ENCODE results near the gene MOCOS.

DNA sequence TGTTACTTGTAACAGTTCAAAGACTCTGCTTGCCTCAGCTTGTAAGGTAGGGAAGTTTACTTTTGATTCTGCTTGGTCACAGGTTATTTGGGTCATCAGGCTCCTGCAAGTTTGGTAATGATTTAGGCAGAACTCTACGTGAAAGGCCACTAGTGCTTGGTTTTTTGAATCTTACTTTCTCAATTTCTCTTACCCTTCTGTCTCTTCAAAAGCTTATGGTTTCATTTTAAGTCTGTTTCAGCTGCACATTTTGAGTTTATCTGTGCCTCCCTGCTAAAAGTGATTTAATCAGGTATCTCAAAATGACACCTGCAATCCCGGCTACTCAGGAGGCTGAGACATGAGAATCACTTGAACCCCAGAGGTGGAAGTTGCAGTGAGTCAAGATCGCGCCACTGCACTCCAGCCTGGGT lies 26.3 kb upstream of the MOCOS start:
- no peak for TF ChIP-seq CTCF (IDR thresholded peaks at IDR 0.05 in 8 of 11, conservative IDR thresholded peaks at IDR 0.05 in 3 of 11)
- no peak for TF ChIP-seq POLR2A (IDR thresholded peaks at IDR 0.05)
